Measurements from ENCODE around the gene SBF1. TPM values are rescaled to one million over a fixed set of nuclear protein-coding genes. Genes with fewer than 3 reads are reported as not detected.

SBF1 gene
- total RNA-seq, 3 donors from 2014 or later: 76.1 to 91.9 (median 84.3) TPM

- TF ChIP-seq CTCF (IDR thresholded peaks at IDR 0.05): no peak
- no peaks in the 10 kb centered on the region for H3K9me3 ChIP-seq
- intact Hi-C loops (cut with DNase I, micrococcal nuclease): no loop called here
- DNase-seq (no peak), ATAC-seq (no peak)
- H3K4me1 ChIP-seq (ENCODE audit: low read depth): peaks cover 23% of the 10 kb centered on the region
- H3K4me3 ChIP-seq: no peak overlapping the region
- H3K36me3 ChIP-seq (ENCODE audit: low read depth): no peaks in the 10 kb centered on the region
Observed at GRCh38 chr22:50481045-50481439, 6.2 kb upstream of the SBF1 start.

- H3K36me3 ChIP-seq (ENCODE audit: low read depth): no peaks in the 10 kb centered on the region
- H3K9me3 ChIP-seq: no peaks in the 10 kb centered on the region
- ATAC-seq (no peak), DNase-seq (peak in 1 of 3 donors; percentile 44)
- no peak for TF ChIP-seq CTCF (IDR thresholded peaks at IDR 0.05)
- H3K4me3 ChIP-seq: no peak overlapping the region
- intact Hi-C loops (cut with DNase I, micrococcal nuclease): no loop called here
- H3K4me1 ChIP-seq (ENCODE audit: low read depth): peaks cover 26% of the 10 kb centered on the region
Observed at GRCh38 chr22:50479721-50480120, 4.9 kb upstream of the SBF1 start.

- no peak for ATAC-seq
Observed at GRCh38 chr22:50477923-50478322, 3.1 kb upstream of the SBF1 start.

GRCh38 chr22:50476868-50477267 lies 2.0 kb upstream of the SBF1 start:
- ATAC-seq (no peak), DNase-seq (peak in 1 of 3 donors; percentile 39)
- TF ChIP-seq CTCF (IDR thresholded peaks at IDR 0.05): no peak
- H3K9me3 ChIP-seq: no peaks in the 10 kb centered on the region
- intact Hi-C loops (cut with DNase I, micrococcal nuclease): no loop called here
- peaks cover 30% of the 10 kb centered on the region for H3K4me1 ChIP-seq (ENCODE audit: low read depth)
- H3K4me3 ChIP-seq: no peak overlapping the region
- H3K36me3 ChIP-seq (ENCODE audit: low read depth): no peaks in the 10 kb centered on the region

More at GRCh38 chr22:50477923-50478322, 3.1 kb upstream of the SBF1 start:
- peak in 1 of 3 donors; percentile 42 for DNase-seq
- intact Hi-C loops (cut with DNase I, micrococcal nuclease): no loop called here
- Histone ChIP-seq H3K4me3 (no peak overlapping the region), H3K9me3 (no peaks in the 10 kb centered on the region), H3K4me1 (ENCODE audit: low read depth) (peaks cover 25% of the 10 kb centered on the region), H3K36me3 (ENCODE audit: low read depth) (no peaks in the 10 kb centered on the region)
- TF ChIP-seq CTCF (IDR thresholded peaks at IDR 0.05): no peak

- ATAC-seq (no peak), DNase-seq (peak in 1 of 3 donors; percentile 40)
- intact Hi-C loops (cut with DNase I, micrococcal nuclease): no loop called here
- no peak for TF ChIP-seq CTCF (IDR thresholded peaks at IDR 0.05)
- peaks cover 37% of the 10 kb centered on the region for H3K4me1 ChIP-seq (ENCODE audit: low read depth)
- no peaks in the 10 kb centered on the region for H3K36me3 ChIP-seq (ENCODE audit: low read depth)
- no peak overlapping the region for H3K4me3 ChIP-seq
- H3K9me3 ChIP-seq: no peaks in the 10 kb centered on the region
Observed at GRCh38 chr22:50475652-50476002, 792 bp upstream of the SBF1 start.
